Mucosa of descending colon (tissue), 3 donors: ENCODE results near the gene NR0B1. TPM values are rescaled to one million over a fixed set of nuclear protein-coding genes. Genes with fewer than 3 reads are reported as not detected.
A peak's percentile ranks its signal among the peaks of the same experiment; 100 is the strongest.

Experiments used
- ATAC-seq: fragments of 200-7000 bp; cut with Tn5 transposase; one replicate; pipeline ENCODE4 v1.9.1; 2020; ENCODE audit warnings: mild to moderate bottlenecking, moderate library complexity
- DNase-seq, 3 donors: peaks; one replicate each; pipeline ENCODE4 v3.0.0-alpha.2; 2020
- H3K36me3 ChIP-seq: fragments of 200-600 bp; one replicate; pipeline ENCODE4 v1.8.0; 2021; ENCODE audit warnings: low read depth, mild to moderate bottlenecking
- H3K4me1 ChIP-seq: fragments of 200-600 bp; one replicate; pipeline ENCODE4 v1.8.0; 2021; ENCODE audit warnings: low read depth, mild to moderate bottlenecking
- H3K4me3 ChIP-seq: fragments of 200-600 bp; one replicate; pipeline ENCODE4 v1.8.0; 2021; ENCODE audit warnings: mild to moderate bottlenecking
- H3K9me3 ChIP-seq: fragments of 200-600 bp; one replicate; pipeline ENCODE4 v1.8.0; 2021; ENCODE audit warnings: mild to moderate bottlenecking
- CTCF ChIP-seq: fragments of 200-600 bp; IDR thresholded peaks from one replicate; pipeline ENCODE4 v1.8.0; 2022; ENCODE audit warnings: antibody characterized with exemption, mild to moderate bottlenecking
- intact Hi-C, 2 donors: fragments of 100-400 bp; cut with DNase I in 1 of 2; cut with micrococcal nuclease in 1 of 2; formaldehyde crosslinking; loops; one replicate each; pipeline versions ENCODE4 v1.11.0 to v1.11.1; 2022; cut with DNase I, micrococcal nuclease
- long read RNA-seq, 2 donors: library from polyadenylated mRNA; unstranded; transcript quantifications; one replicate each; pipeline ENCODE4 v2.0.0, GENCODE V29; 2019 to 2021
- total RNA-seq, 3 donors: library from RNA; stranded (reverse); fragmentation: NEBNext Ultra II Directional in 2 of 3; extraction: Animal tissue kit (Norgen Biotek cat#: 25700) in 2 of 3; gene quantifications; one replicate each; pipeline versions ENCODE4 v1.2.1 to v1.2.4, GENCODE V29; 2021 to 2023
- donor health status: DM: no; HTN: no; CAD: no; lungs with moderate emphysema.
- donor health status: DM: no; HTN: no; CAD: no.
- donor health status: DM: no; HTN: yes; CAD: no.

Gene NR0B1, protein sequence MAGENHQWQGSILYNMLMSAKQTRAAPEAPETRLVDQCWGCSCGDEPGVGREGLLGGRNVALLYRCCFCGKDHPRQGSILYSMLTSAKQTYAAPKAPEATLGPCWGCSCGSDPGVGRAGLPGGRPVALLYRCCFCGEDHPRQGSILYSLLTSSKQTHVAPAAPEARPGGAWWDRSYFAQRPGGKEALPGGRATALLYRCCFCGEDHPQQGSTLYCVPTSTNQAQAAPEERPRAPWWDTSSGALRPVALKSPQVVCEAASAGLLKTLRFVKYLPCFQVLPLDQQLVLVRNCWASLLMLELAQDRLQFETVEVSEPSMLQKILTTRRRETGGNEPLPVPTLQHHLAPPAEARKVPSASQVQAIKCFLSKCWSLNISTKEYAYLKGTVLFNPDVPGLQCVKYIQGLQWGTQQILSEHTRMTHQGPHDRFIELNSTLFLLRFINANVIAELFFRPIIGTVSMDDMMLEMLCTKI
- not detected for total RNA-seq
- long read RNA-seq, donor 1 = 0 reads
- long read RNA-seq, donor 2 = 0 reads

GRCh38 chrX:30309139-30309571, at the start of gene NR0B1:
Gene NR0B1 (minus strand): TSS chrX:30309390. CDS start chrX:30309363, 27 bp downstream.
- Histone ChIP-seq H3K36me3 (no peaks in the 10 kb centered on the region), H3K9me3 (no peaks in the 10 kb centered on the region), H3K4me3 (no peak within 1 kb of the TSS), H3K4me1 (no peaks in the 10 kb centered on the region)
- TF ChIP-seq CTCF = no peak
- intact Hi-C loops = no loop called here
- DNase-seq = no peak
- ATAC-seq = peak; percentile 8

DNA sequence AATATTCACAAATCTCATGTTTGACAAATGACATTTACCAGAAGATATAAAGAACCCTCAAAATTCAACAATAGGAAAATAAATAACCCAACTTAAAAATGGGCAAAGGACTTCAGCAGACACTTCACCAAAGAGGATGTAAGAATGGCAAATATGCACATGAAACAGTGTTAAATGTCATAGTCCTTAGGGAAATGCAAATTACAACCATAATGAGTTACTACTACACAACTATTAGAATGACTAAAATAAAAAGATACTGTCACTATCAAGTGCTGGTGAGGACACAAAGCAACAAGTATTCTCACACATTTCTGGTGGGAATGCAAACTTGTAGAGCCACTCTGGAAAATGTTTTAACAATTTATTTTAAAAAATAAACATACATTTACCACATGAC, 40.8 kb upstream of the NR0B1 start:
- DNase-seq = no peak
- Histone ChIP-seq H3K4me3 (no peak overlapping the region), H3K4me1 (no peaks in the 10 kb centered on the region), H3K36me3 (no peaks in the 10 kb centered on the region), H3K9me3 (no peaks in the 10 kb centered on the region)
- intact Hi-C loops = no loop called here
- no peak for ATAC-seq
- TF ChIP-seq CTCF = no peak

DNA sequence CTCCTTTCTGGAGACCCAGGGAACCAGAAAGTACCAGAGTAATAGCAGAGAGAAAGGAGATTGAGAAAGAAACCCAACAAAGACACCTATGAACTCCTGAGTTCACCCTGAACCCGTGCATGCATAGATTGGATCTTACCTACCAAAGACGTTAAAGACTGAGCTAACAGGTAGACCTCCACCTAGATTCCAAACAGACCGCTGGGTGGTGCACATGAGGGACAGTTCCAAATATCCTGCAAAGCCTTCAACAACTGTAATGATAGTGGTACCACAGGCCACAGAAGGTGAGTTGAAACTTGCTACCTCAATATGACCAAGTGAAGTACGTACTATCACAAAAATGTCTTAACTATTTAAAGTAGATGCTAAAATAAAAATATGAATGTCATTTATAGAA, 34.0 kb upstream of the NR0B1 start:
- H3K4me1 ChIP-seq = no peaks in the 10 kb centered on the region
- no peaks in the 10 kb centered on the region for H3K36me3 ChIP-seq
- H3K9me3 ChIP-seq = no peaks in the 10 kb centered on the region
- ATAC-seq (no peak), DNase-seq (no peak)
- TF ChIP-seq CTCF = no peak
- intact Hi-C loops = no loop called here
- H3K4me3 ChIP-seq = no peak overlapping the region

- no peak overlapping the region for H3K4me3 ChIP-seq
- no peaks in the 10 kb centered on the region for H3K4me1 ChIP-seq
- intact Hi-C loops = no loop called here
- no peaks in the 10 kb centered on the region for H3K36me3 ChIP-seq
- no peaks in the 10 kb centered on the region for H3K9me3 ChIP-seq
- no peak for TF ChIP-seq CTCF
- ATAC-seq = no peak
- no peak for DNase-seq
Measured at GRCh38 chrX:30340753-30341152, 31.6 kb upstream of the NR0B1 start.

- DNase-seq = no peak
- H3K4me1 ChIP-seq = no peaks in the 10 kb centered on the region
- TF ChIP-seq CTCF = no peak
- no peak for ATAC-seq
- intact Hi-C loops = no loop called here
- H3K9me3 ChIP-seq = no peaks in the 10 kb centered on the region
- H3K4me3 ChIP-seq = no peak overlapping the region
- H3K36me3 ChIP-seq = no peaks in the 10 kb centered on the region
Measured at GRCh38 chrX:30327762-30328161, 18.6 kb upstream of the NR0B1 start.
